SK-N-SH (cell line): ENCODE results near the gene RSPH4A. TPM values are rescaled to one million over a fixed set of nuclear protein-coding genes. Genes with fewer than 3 reads are reported as not detected.

Source experiments
- CTCF ChIA-PET: fragments of 300-600, 350-600 bp; formaldehyde crosslinking; extraction: SDS; loops from one replicate; lab custom pipeline; 2021; lab: Yijun Ruan, JAX
- POLR2A ChIA-PET: fragments of 350-600 bp; sonication (Branson Sonifier 250); formaldehyde crosslinking; extraction: SDS; loops from one replicate; lab custom pipeline; 2020; ENCODE audit warnings: antibody characterized with exemption, inconsistent platforms; lab: Yijun Ruan, JAX
- DNase-seq: peaks from one replicate; pipeline ENCODE4 v3.0.0; 2012
- H2AFZ ChIP-seq: fragments of 200-600 bp; sonication (generic); 2 replicates; pipeline ENCODE4 v1.8.1; 2016; ENCODE audit warnings: antibody characterized with exemption, mild to moderate bottlenecking, low read depth
- H3F3A ChIP-seq: fragments of 200-600 bp; sonication (generic); replicated peaks from 2 replicates; pipeline ENCODE3; 2016; ENCODE audit warnings: antibody characterized with exemption, mild to moderate bottlenecking; ENCODE audit not compliant: insufficient read depth
- H3K27ac ChIP-seq, 2 experiments: fragments of 200-500 bp in 1 of 2; fragments of 200-600 bp in 1 of 2; sonication (Bioruptor generic) in 1 of 2; sonication (generic), shearing (Covaris generic) in 1 of 2; 2 replicates each; pipeline versions ENCODE4 v1.5.1 to v1.6.1; 2014 to 2016; ENCODE audit warnings: low read depth in 2 of 2, inconsistent platforms in 1 of 2, low read length in 1 of 2, mild to moderate bottlenecking in 1 of 2, mixed read lengths in 1 of 2
- H3K27me3 ChIP-seq: fragments of 200-600 bp; sonication (generic), shearing (Covaris generic); 2 replicates; pipeline ENCODE4 v1.6.1; 2016; ENCODE audit warnings: mixed run types; ENCODE audit not compliant: insufficient read depth
- H3K36me3 ChIP-seq, 2 experiments: fragments of 200-500 bp in 1 of 2; fragments of 200-600 bp in 1 of 2; sonication (Bioruptor generic) in 1 of 2; sonication (generic) in 1 of 2; replicated peaks in 1 of 2; 2 replicates each; pipeline versions ENCODE3 to v1.5.1; 2014 to 2016; ENCODE audit warnings: low read length in 1 of 2, mild to moderate bottlenecking in 1 of 2; ENCODE audit not compliant: insufficient read depth in 2 of 2, control insufficient read depth in 1 of 2
- H3K4me1 ChIP-seq, 2 experiments: fragments of 200-500 bp in 1 of 2; fragments of 200-600 bp in 1 of 2; sonication (Bioruptor generic) in 1 of 2; sonication (generic), shearing (Covaris generic) in 1 of 2; 2 replicates each; pipeline versions ENCODE4 v1.5.1 to v1.6.1; 2014 to 2016; ENCODE audit warnings: low read depth in 1 of 2, low read length in 1 of 2, mixed run types in 1 of 2; ENCODE audit not compliant: insufficient read depth in 2 of 2, control insufficient read depth in 1 of 2
- H3K4me2 ChIP-seq: fragments of 200-600 bp; sonication (generic), shearing (Covaris generic); 2 replicates; pipeline ENCODE4 v1.6.1; 2017; ENCODE audit warnings: mixed run types
- H3K4me3 ChIP-seq, 2 experiments: fragments of 200-500 bp in 1 of 2; fragments of 200-600 bp in 1 of 2; sonication (Bioruptor generic) in 1 of 2; sonication (generic), shearing (Covaris generic) in 1 of 2; 2 replicates each; pipeline versions ENCODE4 v1.5.1 to v1.8.1; 2014 to 2016; ENCODE audit warnings: low read depth in 2 of 2, inconsistent platforms in 1 of 2, low read length in 1 of 2, mild to moderate bottlenecking in 1 of 2, mixed read lengths in 1 of 2, moderate library complexity in 1 of 2
- H3K79me2 ChIP-seq: fragments of 200-600 bp; sonication (generic); 2 replicates; pipeline ENCODE4 v1.8.1; 2017; ENCODE audit warnings: mild to moderate bottlenecking; ENCODE audit not compliant: insufficient read depth
- H3K9ac ChIP-seq: fragments of 200-600 bp; sonication (generic); 2 replicates; pipeline ENCODE4 v1.6.1; 2017; ENCODE audit warnings: mixed run types
- H3K9me2 ChIP-seq: fragments of 200-600 bp; sonication (generic); 2 replicates; pipeline ENCODE4 v1.6.1; 2017; ENCODE audit warnings: mixed run types
- H3K9me3 ChIP-seq: fragments of 200-600 bp; sonication (generic); 2 replicates; pipeline ENCODE4 v1.6.1; 2017; ENCODE audit warnings: mixed run types, mild to moderate bottlenecking, moderate library complexity
- H4K20me1 ChIP-seq: fragments of 200-600 bp; sonication (generic); 2 replicates; pipeline ENCODE4 v1.6.1; 2017; ENCODE audit warnings: mild to moderate bottlenecking, mixed run types; ENCODE audit not compliant: insufficient read depth
- CHD2 ChIP-seq: fragments of 150-350 bp; IDR thresholded peaks from 2 replicates; pipeline ENCODE4 v1.6.1; 2018; ENCODE audit warnings: low read length; ENCODE audit not compliant: partially characterized antibody
- FOSL2 ChIP-seq: IDR thresholded peaks from 2 replicates; pipeline ENCODE4 v1.4.0; 2012; ENCODE audit warnings: low read depth, mild to moderate bottlenecking, moderate library complexity, borderline replicate concordance
- FOXJ3 ChIP-seq: sonication (generic); formaldehyde crosslinking; IDR thresholded peaks from 2 replicates; pipeline ENCODE4 v1.5.1; 2020; ENCODE audit warnings: mild to moderate bottlenecking, missing genetic modification reagents
- FOXM1 ChIP-seq: IDR thresholded peaks from 2 replicates; pipeline ENCODE4 v1.4.0; 2012; ENCODE audit warnings: low read depth, mild to moderate bottlenecking
- GATA2 ChIP-seq: sonication (generic); formaldehyde crosslinking; IDR thresholded peaks from 2 replicates; pipeline ENCODE4 v1.5.0; 2020; ENCODE audit warnings: mild to moderate bottlenecking, missing genetic modification reagents
- MAX ChIP-seq: IDR thresholded peaks from 2 replicates; pipeline ENCODE4 v1.4.0; 2012; ENCODE audit warnings: low read depth
- NRF1 ChIP-seq: IDR thresholded peaks from 2 replicates; pipeline ENCODE4 v1.6.1; 2012; ENCODE audit warnings: low read depth, mild to moderate bottlenecking, low read length
- PBX3 ChIP-seq: IDR thresholded peaks from 2 replicates; pipeline ENCODE4; 2012
- POLR2AphosphoS5 ChIP-seq: IDR thresholded peaks from 2 replicates; pipeline ENCODE4 v1.6.1; 2012; ENCODE audit warnings: low read depth, low read length
- RFX5 ChIP-seq: IDR thresholded peaks from 2 replicates; pipeline ENCODE4 v1.6.1; 2012; ENCODE audit warnings: mild to moderate bottlenecking, improper control_type of control experiment, low read length
- RXRA ChIP-seq: IDR thresholded peaks from 2 replicates; pipeline ENCODE4 v1.4.0; 2012; ENCODE audit warnings: low read depth, mild to moderate bottlenecking, borderline replicate concordance
- SIN3A ChIP-seq: IDR thresholded peaks from 2 replicates; pipeline ENCODE4 v1.6.1; 2012; ENCODE audit warnings: low read depth, mild to moderate bottlenecking, low read length, moderate library complexity, borderline replicate concordance
- SMC3 ChIP-seq: IDR thresholded peaks from 2 replicates; pipeline ENCODE4 v1.6.1; 2012; ENCODE audit warnings: low read depth, low read length, improper control_type of control experiment
- TCF12 ChIP-seq: IDR thresholded peaks from 2 replicates; pipeline ENCODE4 v1.4.0; 2012
- TEAD4 ChIP-seq: IDR thresholded peaks from 2 replicates; pipeline ENCODE4 v1.4.0; 2012; ENCODE audit warnings: mild to moderate bottlenecking, borderline replicate concordance; ENCODE audit not compliant: insufficient read depth
- USF2 ChIP-seq: fragments of 150-350 bp; IDR thresholded peaks from 2 replicates; pipeline ENCODE4 v1.6.1; 2017; ENCODE audit warnings: antibody characterized with exemption, low read length, low read depth, borderline replicate concordance
- YY1 ChIP-seq: IDR thresholded peaks from 2 replicates; pipeline ENCODE4 v1.4.0; 2012; ENCODE audit warnings: low read depth, mild to moderate bottlenecking
- WGBS: methylation state at CpG from one replicate; pipeline ENCODE4 v1.1.6; 2017; ENCODE audit warnings: low lambda C conversion rate; 5-methylcytosine and 5-hydroxymethylcytosine counted together
- polyA plus RNA-seq, 3 experiments: library from polyadenylated mRNA; depleted of rRNA; stranded (reverse); fragments of >200 nt; gene quantifications; 2 replicates each; pipeline ENCODE4 v1.2.3, GENCODE V29; 2012

Gene RSPH4A
- polyA plus RNA-seq, 1 of the 3 experiments (the other 2 are of a cell fraction), result 0.30 TPM

- TF ChIP-seq MAX (peak; percentile 68; the same call in 1 of the 2 replicates), GATA2 (no peak), TCF12 (no peak), RXRA (no peak), SMC3 (no peak), USF2 (no peak), NRF1 (peak; percentile 90), YY1 (peak; percentile 75; the same call in 1 of the 2 replicates), CHD2 (peak; percentile 69), FOSL2 (no peak), RFX5 (no peak), TEAD4 (no peak)
- TF ChIP-seq, all 33 proteins: peak for 11
These were observed 45.2 kb upstream of the RSPH4A start, which contains the start of gene RWDD1 (continued) for GRCh38 chr6:116570856-116571682.

GRCh38 chr6:116571683-116572000 is 44.6 kb upstream of the RSPH4A start:
- POLR2A ChIA-PET, result interaction anchor here (1.0 to 2.6 kb wide), 5 partner anchors 11 to 342 kb away, joined by 3 to 12 read pairs (median 5); partner anchors contain the start of genes TSPYL1 and TSPYL4
- H3K4me2 ChIP-seq, result peak overlapping the region; percentile 80
- CTCF ChIA-PET, result interaction anchor here (0.6 to 5.4 kb wide), 14 partner anchors 10 to 357 kb away, joined by 3 to 38 read pairs (median 4); partner anchors contain the start of gene ZUP1
- H3K27ac ChIP-seq, result peak overlapping the region; percentile 84 to 89
- H3K9me2 ChIP-seq, result no peaks in the 10 kb centered on the region
- peaks cover 4 to 6% of the 10 kb centered on the region in 2 experiments; a peak in 3 of 4 replicates for H3K4me1 ChIP-seq
- no peak for DNase-seq
- H2AFZ ChIP-seq, result peak overlapping the region; percentile 81
- no peaks in the 10 kb centered on the region for H3K9me3 ChIP-seq
- peaks cover 69% of the 10 kb centered on the region for H3K79me2 ChIP-seq
- no peaks in the 10 kb centered on the region for H3K27me3 ChIP-seq
- peaks cover 7 to 21% of the 10 kb centered on the region in 2 experiments for H3K36me3 ChIP-seq
- 0% methylated on average over 8 of the region's 12 CpGs for WGBS
- peak overlapping the region; percentile 97 to 98 for H3K4me3 ChIP-seq
- H4K20me1 ChIP-seq, result no peaks in the 10 kb centered on the region
- H3K9ac ChIP-seq, result peak overlapping the region; percentile 89
- no peak for TF ChIP-seq MAX
- TF ChIP-seq PBX3, result no peak
- TF ChIP-seq FOXJ3, result no peak
- no peak for TF ChIP-seq TEAD4
- TF ChIP-seq RXRA, result no peak
- no peak for TF ChIP-seq FOXM1
- TF ChIP-seq SIN3A, result no peak
- no peak for TF ChIP-seq YY1
- no peak for TF ChIP-seq CHD2
- no peak for TF ChIP-seq POLR2AphosphoS5
- TF ChIP-seq SMC3, result no peak
- TF ChIP-seq GATA2, result no peak
- no peak for TF ChIP-seq USF2
- H3F3A ChIP-seq, result peaks cover 11% of the 10 kb centered on the region
